GM21786 (cell line): ENCODE measurements around the gene BBLN.
"Not testable (repeated sequence)": the region's sequence is repeated elsewhere in the genome, so short reads cannot be mapped to it uniquely, and the experiment has no call there.

Experiments
- ATAC-seq: cut with Tn5 transposase; IDR thresholded peaks from one replicate; pipeline ENCODE4 v1.9.1; 2021; ENCODE audit not compliant: unreplicated experiment

Gene BBLN

GRCh38 chr9:128162215-128163026 is 2.4 kb downstream of the BBLN start:
- no peak for ATAC-seq

- no peak for ATAC-seq
Observed at GRCh38 chr9:128163027-128163515, 3.0 kb downstream of the BBLN start.

- no peak for ATAC-seq
Observed at GRCh38 chr9:128163523-128164306, 3.6 kb downstream of the BBLN start.

- no peak for ATAC-seq
Observed at GRCh38 chr9:128164307-128164885, 4.3 kb downstream of the BBLN start.

GRCh38 chr9:128166169-128166568 is 6.1 kb downstream of the BBLN start:
- no peak for ATAC-seq

GRCh38 chr9:128167209-128167608 is 7.1 kb downstream of the BBLN start:
- no peak for ATAC-seq

GRCh38 chr9:128168731-128169308 is 8.8 kb downstream of the BBLN start:
- no peak for ATAC-seq

GRCh38 chr9:128169492-128169891 is 9.4 kb downstream of the BBLN start:
- ATAC-seq = no peak

- no peak for ATAC-seq
Observed at GRCh38 chr9:128169925-128170324, 9.9 kb downstream of the BBLN start.

GRCh38 chr9:128174062-128174461 is 14.0 kb downstream of the BBLN start:
- no peak for ATAC-seq

- ATAC-seq = no peak
Observed at GRCh38 chr9:128175102-128175563, 15.1 kb downstream of the BBLN start.

- ATAC-seq = no peak
Observed at GRCh38 chr9:128175726-128176125, 15.7 kb downstream of the BBLN start.

GRCh38 chr9:128178806-128179431 is 18.9 kb downstream of the BBLN start:
- no peak for ATAC-seq

GRCh38 chr9:128180001-128180400 is 19.9 kb downstream of the BBLN start:
- no peak for ATAC-seq

- ATAC-seq = no peak
Observed at GRCh38 chr9:128180447-128180846, 20.4 kb downstream of the BBLN start.

- not testable (repeated sequence) for ATAC-seq
Observed at GRCh38 chr9:128181480-128181879, 21.4 kb downstream of the BBLN start.

GRCh38 chr9:128182893-128183588 is 23.0 kb downstream of the BBLN start:
- no peak for ATAC-seq

- ATAC-seq = no peak
Observed at GRCh38 chr9:128185979-128186965, 26.2 kb downstream of the BBLN start.

- no peak for ATAC-seq
Observed at GRCh38 chr9:128187361-128187760, 27.3 kb downstream of the BBLN start.
